OCI-LY1 (cell line): ENCODE measurements around the gene OTOR.

ENCODE experiments used
- H2AFZ ChIP-seq: fragments of 200-600 bp; sonication (generic), shearing (Covaris generic); 2 replicates; pipeline ENCODE4 v1.6.0; 2014; ENCODE audit warnings: antibody characterized with exemption, mild to moderate bottlenecking, low read length
- H3F3A ChIP-seq: fragments of 200-600 bp; sonication (generic), shearing (Covaris generic); 2 replicates; pipeline ENCODE4 v1.6.0; 2014; ENCODE audit warnings: mild to moderate bottlenecking, antibody characterized with exemption, low read length, moderate library complexity; ENCODE audit not compliant: insufficient read depth
- H3K27ac ChIP-seq: fragments of 200-600 bp; sonication (generic); 2 replicates; pipeline ENCODE4 v1.5.1; 2014; ENCODE audit warnings: low read length, mixed run types, mild to moderate bottlenecking, low read depth; ENCODE audit not compliant: poor library complexity, severe bottlenecking
- H3K27me3 ChIP-seq: fragments of 200-600 bp; sonication (generic); 2 replicates; pipeline ENCODE4 v1.6.0; 2014; ENCODE audit warnings: antibody characterized with exemption, mild to moderate bottlenecking, low read length, moderate library complexity; ENCODE audit not compliant: insufficient read depth
- H3K36me3 ChIP-seq: fragments of 200-600 bp; sonication (generic); 2 replicates; pipeline ENCODE4 v1.6.1; 2014; ENCODE audit warnings: mild to moderate bottlenecking, antibody characterized with exemption, low read length, moderate library complexity, mixed read lengths; ENCODE audit not compliant: insufficient read depth
- H3K4me1 ChIP-seq: fragments of 200-600 bp; sonication (generic); 2 replicates; pipeline ENCODE4 v1.5.1; 2014; ENCODE audit warnings: mild to moderate bottlenecking, low read length, moderate library complexity; ENCODE audit not compliant: insufficient read depth, severe bottlenecking
- H3K4me2 ChIP-seq: fragments of 200-600 bp; sonication (generic), shearing (Covaris generic); 2 replicates; pipeline ENCODE4 v1.6.1; 2014; ENCODE audit warnings: low read length
- H3K4me3 ChIP-seq: fragments of 200-600 bp; sonication (generic); 2 replicates; pipeline ENCODE4 v1.5.1; 2014; ENCODE audit warnings: low read length, low read depth, mild to moderate bottlenecking, mixed read lengths; ENCODE audit not compliant: poor library complexity, severe bottlenecking
- H3K79me2 ChIP-seq: fragments of 200-600 bp; shearing (Covaris generic); 2 replicates; pipeline ENCODE4 v1.6.1; 2016; ENCODE audit warnings: mixed run types, low read length, mixed read lengths; ENCODE audit not compliant: insufficient read depth
- H3K9ac ChIP-seq: fragments of 200-600 bp; sonication (generic), shearing (Covaris generic); 2 replicates; pipeline ENCODE4 v1.6.1; 2014; ENCODE audit warnings: mild to moderate bottlenecking, low read length, mixed read lengths
- H3K9me2 ChIP-seq: fragments of 200-600 bp; sonication (generic), shearing (Covaris generic); 2 replicates; pipeline ENCODE4 v1.6.1; 2014; ENCODE audit warnings: low read depth, mild to moderate bottlenecking, low read length, mixed read lengths
- H3K9me3 ChIP-seq: fragments of 200-600 bp; shearing (Covaris generic); 2 replicates; pipeline ENCODE4 v1.6.1; 2014; ENCODE audit warnings: low read length, mixed read lengths
- H4K20me1 ChIP-seq: fragments of 200-600 bp; sonication (generic), shearing (Covaris generic); 2 replicates; pipeline ENCODE4 v1.6.0; 2016; ENCODE audit warnings: mild to moderate bottlenecking, low read length; ENCODE audit not compliant: insufficient read depth
- CTCF ChIP-seq: fragments of 200-600 bp; sonication (generic), shearing (Covaris generic); IDR thresholded peaks from 2 replicates; pipeline ENCODE4 v1.5.1; 2017; ENCODE audit warnings: mild to moderate bottlenecking, antibody characterized with exemption, low read length, moderate library complexity, mixed read lengths
- EZH2 ChIP-seq: fragments of 200-600 bp; sonication (generic), shearing (Covaris generic); IDR thresholded peaks from 2 replicates; pipeline ENCODE4 v1.8.0; 2017; ENCODE audit warnings: borderline replicate concordance, mixed run types, mild to moderate bottlenecking, antibody characterized with exemption, low read length, moderate library complexity, mixed read lengths

Gene OTOR

GRCh38 chr20:16714751-16715150 lies 33.4 kb upstream of the OTOR start:
- Histone ChIP-seq H3K4me2 (no peak overlapping the region), H4K20me1 (no peaks in the 10 kb centered on the region), H3K27me3 (no peaks in the 10 kb centered on the region), H3K27ac (no peak overlapping the region), H3F3A (no peaks in the 10 kb centered on the region), H3K4me1 (no peaks in the 10 kb centered on the region), H3K79me2 (no peaks in the 10 kb centered on the region), H3K36me3 (no peaks in the 10 kb centered on the region), H2AFZ (no peak overlapping the region), H3K9ac (no peak overlapping the region), H3K9me3 (no peaks in the 10 kb centered on the region), H3K9me2 (no peaks in the 10 kb centered on the region), H3K4me3 (no peak overlapping the region)
- TF ChIP-seq CTCF (no peak), EZH2 (no peak)

GRCh38 chr20:16719421-16719820 lies 28.7 kb upstream of the OTOR start:
- Histone ChIP-seq H3K9ac (no peak overlapping the region), H3K27ac (no peak overlapping the region), H3K36me3 (no peaks in the 10 kb centered on the region), H3K27me3 (no peaks in the 10 kb centered on the region), H3K4me3 (no peak overlapping the region), H3K79me2 (no peaks in the 10 kb centered on the region), H4K20me1 (no peaks in the 10 kb centered on the region), H3F3A (no peaks in the 10 kb centered on the region), H2AFZ (no peak overlapping the region), H3K9me3 (no peaks in the 10 kb centered on the region), H3K4me2 (no peak overlapping the region), H3K4me1 (no peaks in the 10 kb centered on the region), H3K9me2 (no peaks in the 10 kb centered on the region)
- TF ChIP-seq EZH2 (no peak), CTCF (no peak)

- Histone ChIP-seq H3K4me1 (peaks cover 17% of the 10 kb centered on the region), H3K9ac (no peak overlapping the region), H4K20me1 (no peaks in the 10 kb centered on the region), H3F3A (no peaks in the 10 kb centered on the region), H3K9me2 (no peaks in the 10 kb centered on the region), H3K36me3 (peaks cover 34% of the 10 kb centered on the region), H3K9me3 (peaks cover 3% of the 10 kb centered on the region; the same call in 1 of the 2 replicates), H3K27me3 (no peaks in the 10 kb centered on the region), H3K79me2 (peaks cover 20% of the 10 kb centered on the region), H3K4me3 (peak overlapping the region; percentile 92), H3K27ac (no peak overlapping the region), H3K4me2 (0 out of 2 replicates have a peak overlapping the region, but pooled peaks have one; percentile 20), H2AFZ (peak overlapping the region; percentile 99)
- TF ChIP-seq EZH2 (no peak), CTCF (no peak)
Observed at GRCh38 chr20:16729080-16729479, 19.1 kb upstream of the OTOR start.
